SK-N-SH (cell line): ENCODE data around the gene PTK6. TPM values are rescaled to one million over a fixed set of nuclear protein-coding genes. Genes with fewer than 3 reads are reported as not detected.

Experiments
- CTCF ChIA-PET: fragments of 300-600, 350-600 bp; formaldehyde crosslinking; extraction: SDS; loops from one replicate; lab custom pipeline; 2021; lab: Yijun Ruan, JAX
- POLR2A ChIA-PET: fragments of 350-600 bp; sonication (Branson Sonifier 250); formaldehyde crosslinking; extraction: SDS; loops from one replicate; lab custom pipeline; 2020; ENCODE audit warnings: antibody characterized with exemption, inconsistent platforms; lab: Yijun Ruan, JAX
- DNase-seq: peaks from one replicate; pipeline ENCODE4 v3.0.0; 2012
- H2AFZ ChIP-seq: fragments of 200-600 bp; sonication (generic); 2 replicates; pipeline ENCODE4 v1.8.1; 2016; ENCODE audit warnings: antibody characterized with exemption, mild to moderate bottlenecking, low read depth
- H3F3A ChIP-seq: fragments of 200-600 bp; sonication (generic); replicated peaks from 2 replicates; pipeline ENCODE3; 2016; ENCODE audit warnings: antibody characterized with exemption, mild to moderate bottlenecking; ENCODE audit not compliant: insufficient read depth
- H3K27ac ChIP-seq, 2 experiments: fragments of 200-500 bp in 1 of 2; fragments of 200-600 bp in 1 of 2; sonication (Bioruptor generic) in 1 of 2; sonication (generic), shearing (Covaris generic) in 1 of 2; 2 replicates each; pipeline versions ENCODE4 v1.5.1 to v1.6.1; 2014 to 2016; ENCODE audit warnings: low read depth in 2 of 2, inconsistent platforms in 1 of 2, low read length in 1 of 2, mild to moderate bottlenecking in 1 of 2, mixed read lengths in 1 of 2
- H3K27me3 ChIP-seq: fragments of 200-600 bp; sonication (generic), shearing (Covaris generic); 2 replicates; pipeline ENCODE4 v1.6.1; 2016; ENCODE audit warnings: mixed run types; ENCODE audit not compliant: insufficient read depth
- H3K36me3 ChIP-seq, 2 experiments: fragments of 200-500 bp in 1 of 2; fragments of 200-600 bp in 1 of 2; sonication (Bioruptor generic) in 1 of 2; sonication (generic) in 1 of 2; replicated peaks in 1 of 2; 2 replicates each; pipeline versions ENCODE3 to v1.5.1; 2014 to 2016; ENCODE audit warnings: low read length in 1 of 2, mild to moderate bottlenecking in 1 of 2; ENCODE audit not compliant: insufficient read depth in 2 of 2, control insufficient read depth in 1 of 2
- H3K4me1 ChIP-seq, 2 experiments: fragments of 200-500 bp in 1 of 2; fragments of 200-600 bp in 1 of 2; sonication (Bioruptor generic) in 1 of 2; sonication (generic), shearing (Covaris generic) in 1 of 2; 2 replicates each; pipeline versions ENCODE4 v1.5.1 to v1.6.1; 2014 to 2016; ENCODE audit warnings: low read depth in 1 of 2, low read length in 1 of 2, mixed run types in 1 of 2; ENCODE audit not compliant: insufficient read depth in 2 of 2, control insufficient read depth in 1 of 2
- H3K4me2 ChIP-seq: fragments of 200-600 bp; sonication (generic), shearing (Covaris generic); 2 replicates; pipeline ENCODE4 v1.6.1; 2017; ENCODE audit warnings: mixed run types
- H3K4me3 ChIP-seq, 2 experiments: fragments of 200-500 bp in 1 of 2; fragments of 200-600 bp in 1 of 2; sonication (Bioruptor generic) in 1 of 2; sonication (generic), shearing (Covaris generic) in 1 of 2; 2 replicates each; pipeline versions ENCODE4 v1.5.1 to v1.8.1; 2014 to 2016; ENCODE audit warnings: low read depth in 2 of 2, inconsistent platforms in 1 of 2, low read length in 1 of 2, mild to moderate bottlenecking in 1 of 2, mixed read lengths in 1 of 2, moderate library complexity in 1 of 2
- H3K79me2 ChIP-seq: fragments of 200-600 bp; sonication (generic); 2 replicates; pipeline ENCODE4 v1.8.1; 2017; ENCODE audit warnings: mild to moderate bottlenecking; ENCODE audit not compliant: insufficient read depth
- H3K9ac ChIP-seq: fragments of 200-600 bp; sonication (generic); 2 replicates; pipeline ENCODE4 v1.6.1; 2017; ENCODE audit warnings: mixed run types
- H3K9me2 ChIP-seq: fragments of 200-600 bp; sonication (generic); 2 replicates; pipeline ENCODE4 v1.6.1; 2017; ENCODE audit warnings: mixed run types
- H3K9me3 ChIP-seq: fragments of 200-600 bp; sonication (generic); 2 replicates; pipeline ENCODE4 v1.6.1; 2017; ENCODE audit warnings: mixed run types, mild to moderate bottlenecking, moderate library complexity
- H4K20me1 ChIP-seq: fragments of 200-600 bp; sonication (generic); 2 replicates; pipeline ENCODE4 v1.6.1; 2017; ENCODE audit warnings: mild to moderate bottlenecking, mixed run types; ENCODE audit not compliant: insufficient read depth
- ELF1 ChIP-seq: IDR thresholded peaks from 2 replicates; pipeline ENCODE4 v1.4.0; 2012
- EP300 ChIP-seq, 2 experiments: IDR thresholded peaks; 2 replicates each; pipeline versions ENCODE4 v1.4.0 to v1.6.1; 2012; ENCODE audit warnings: borderline replicate concordance in 1 of 2, low read depth in 1 of 2, low read length in 1 of 2
- EZH2phosphoT487 ChIP-seq: fragments of 200-600 bp; sonication (generic); IDR thresholded peaks from 2 replicates; pipeline ENCODE4 v1.6.1; 2017; ENCODE audit warnings: low read depth, mixed run types, mild to moderate bottlenecking, antibody characterized with exemption, moderate library complexity, borderline replicate concordance
- FOXM1 ChIP-seq: IDR thresholded peaks from 2 replicates; pipeline ENCODE4 v1.4.0; 2012; ENCODE audit warnings: low read depth, mild to moderate bottlenecking
- JUND ChIP-seq: IDR thresholded peaks from 2 replicates; pipeline ENCODE4 v1.4.0; 2012
- MAX ChIP-seq: IDR thresholded peaks from 2 replicates; pipeline ENCODE4 v1.4.0; 2012; ENCODE audit warnings: low read depth
- PBX3 ChIP-seq: IDR thresholded peaks from 2 replicates; pipeline ENCODE4; 2012
- POLR2AphosphoS5 ChIP-seq: IDR thresholded peaks from 2 replicates; pipeline ENCODE4 v1.6.1; 2012; ENCODE audit warnings: low read depth, low read length
- REST ChIP-seq: IDR thresholded peaks from 2 replicates; pipeline ENCODE4 v1.6.1; 2012; ENCODE audit warnings: mild to moderate bottlenecking, low read depth, low read length, moderate library complexity
- RFX5 ChIP-seq: IDR thresholded peaks from 2 replicates; pipeline ENCODE4 v1.6.1; 2012; ENCODE audit warnings: mild to moderate bottlenecking, improper control_type of control experiment, low read length
- USF1 ChIP-seq: IDR thresholded peaks from 2 replicates; pipeline ENCODE4 v1.4.0; 2012; ENCODE audit warnings: low read depth, borderline replicate concordance
- ZBTB33 ChIP-seq: IDR thresholded peaks from 2 replicates; pipeline ENCODE4 v1.4.0; 2012; ENCODE audit warnings: low read depth, borderline replicate concordance
- WGBS: methylation state at CpG from one replicate; pipeline ENCODE4 v1.1.6; 2017; ENCODE audit warnings: low lambda C conversion rate; 5-methylcytosine and 5-hydroxymethylcytosine counted together
- polyA plus RNA-seq, 3 experiments: library from polyadenylated mRNA; depleted of rRNA; stranded (reverse); fragments of >200 nt; gene quantifications; 2 replicates each; pipeline ENCODE4 v1.2.3, GENCODE V29; 2012

PTK6 gene
- polyA plus RNA-seq, 1 of the 3 experiments (the other 2 are of a cell fraction) = 0.07 TPM

GRCh38 chr20:63494420-63495166 is 42.6 kb downstream of the PTK6 start:
- WGBS = 96% methylated on average over 34 of the region's 51 CpGs
- CTCF ChIA-PET = interaction anchor here (1.0 kb wide), 1 partner anchor 26 kb away, joined by 3 read pairs; the partner anchor contains the start of gene PPDPF
- no peak overlapping the region for H3K4me2 ChIP-seq
- peaks cover 0 to 6% of the 10 kb centered on the region in 2 experiments for H3K36me3 ChIP-seq
- no peaks in the 10 kb centered on the region for H3K9me3 ChIP-seq
- H2AFZ ChIP-seq = no peak overlapping the region
- H3K79me2 ChIP-seq = no peaks in the 10 kb centered on the region
- H3K9me2 ChIP-seq = no peaks in the 10 kb centered on the region
- H3K27ac ChIP-seq = no peak overlapping the region
- TF ChIP-seq ELF1 = no peak
- no peak for TF ChIP-seq USF1
- no peak for TF ChIP-seq FOXM1
- TF ChIP-seq MAX = no peak
- TF ChIP-seq PBX3 = no peak
- TF ChIP-seq RFX5 = no peak
- no peak for TF ChIP-seq JUND
- no peak for TF ChIP-seq POLR2AphosphoS5
- TF ChIP-seq REST = no peak
- TF ChIP-seq EP300 (IDR thresholded peaks at IDR 0.05; ENCODE audit: borderline replicate concordance in 1 of 2, low read depth in 1 of 2, low read length in 1 of 2) = no peak
- TF ChIP-seq EZH2phosphoT487 = no peak
- TF ChIP-seq ZBTB33 = no peak
- DNase-seq = no peak
- H4K20me1 ChIP-seq = no peaks in the 10 kb centered on the region; the same call in 1 of the 2 replicates
- H3K27me3 ChIP-seq = no peaks in the 10 kb centered on the region
- no peaks in the 10 kb centered on the region for H3F3A ChIP-seq
- H3K4me1 ChIP-seq = peaks cover 0 to 27% of the 10 kb centered on the region in 2 experiments; a peak in 1 of 4 replicates
- POLR2A ChIA-PET = interaction anchor here (1.6 kb wide), 1 partner anchor 10 kb away, joined by 3 read pairs; no protein-coding TSS in a partner anchor
- H3K9ac ChIP-seq = no peak overlapping the region
- no peak overlapping the region for H3K4me3 ChIP-seq
